ENCODE measurements around the gene TMEM141. TPM values are rescaled to one million over a fixed set of nuclear protein-coding genes. Genes with fewer than 3 reads are reported as not detected.
A peak's percentile ranks its signal among the peaks of the same experiment; 100 is the strongest.
"Not testable (repeated sequence)": the region's sequence is repeated elsewhere in the genome, so short reads cannot be mapped to it uniquely, and the experiment has no call there.

Gene TMEM141
- total and polyA plus RNA-seq, 2 experiments from 2014 or later: 200 to 238 TPM

DNA sequence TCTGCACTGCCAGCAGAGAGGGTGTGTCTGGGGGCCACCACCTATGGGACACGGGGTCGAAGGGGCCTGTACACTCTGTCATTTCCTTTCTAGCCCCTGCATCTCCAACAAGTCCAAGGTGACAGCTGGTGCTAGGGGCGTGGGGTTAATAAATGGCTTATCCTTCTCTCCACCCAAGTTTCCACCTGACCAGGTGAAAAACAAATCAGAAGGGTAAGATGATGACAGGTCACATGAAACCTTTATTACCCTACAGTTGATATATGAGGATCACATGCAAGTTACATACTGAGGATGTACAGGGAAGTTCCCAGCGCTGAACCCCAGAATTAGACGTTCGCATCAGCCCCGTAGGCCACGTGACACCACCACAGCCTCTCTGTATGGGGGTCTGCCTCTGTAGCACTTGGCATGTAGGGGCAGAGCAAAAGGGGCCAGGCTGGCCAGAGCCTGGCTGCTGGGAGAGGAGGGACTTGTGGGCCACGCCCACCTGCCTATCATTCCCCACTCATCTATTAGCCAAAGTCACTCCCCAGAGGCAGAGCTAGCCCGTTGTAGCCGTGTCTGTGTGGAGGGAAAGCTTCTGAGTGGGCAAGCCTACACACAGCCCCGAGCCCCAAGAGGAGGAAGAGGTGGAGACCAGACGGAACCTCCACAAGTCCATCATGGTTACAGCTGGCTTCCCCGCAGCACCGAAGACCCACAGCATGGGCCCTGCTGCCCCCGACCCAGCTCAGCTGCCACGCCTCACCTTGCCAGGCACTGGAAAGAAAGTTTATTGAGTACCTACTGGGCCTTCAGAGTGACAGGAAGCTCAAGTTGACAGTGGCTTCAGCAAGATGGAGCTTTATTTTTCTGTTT is 2.2 kb downstream of the TMEM141 start:
- H3K27ac ChIP-seq: peak overlapping the region; percentile 99
- peak; percentile 21 to 65 for DNase-seq (ENCODE audit: low read depth in 1 of 2, low spot score in 1 of 2)
- H3K4me3 ChIP-seq: no peak overlapping the region
- no peaks in the 10 kb centered on the region for H3K9me3 ChIP-seq (ENCODE audit: low read depth)
- no peaks in the 10 kb centered on the region for H3K27me3 ChIP-seq
- H3K36me3 ChIP-seq: no peaks in the 10 kb centered on the region
- peaks cover 60% of the 10 kb centered on the region for H3K4me1 ChIP-seq (ENCODE audit: low read depth)
- TF ChIP-seq, protein P1, sequence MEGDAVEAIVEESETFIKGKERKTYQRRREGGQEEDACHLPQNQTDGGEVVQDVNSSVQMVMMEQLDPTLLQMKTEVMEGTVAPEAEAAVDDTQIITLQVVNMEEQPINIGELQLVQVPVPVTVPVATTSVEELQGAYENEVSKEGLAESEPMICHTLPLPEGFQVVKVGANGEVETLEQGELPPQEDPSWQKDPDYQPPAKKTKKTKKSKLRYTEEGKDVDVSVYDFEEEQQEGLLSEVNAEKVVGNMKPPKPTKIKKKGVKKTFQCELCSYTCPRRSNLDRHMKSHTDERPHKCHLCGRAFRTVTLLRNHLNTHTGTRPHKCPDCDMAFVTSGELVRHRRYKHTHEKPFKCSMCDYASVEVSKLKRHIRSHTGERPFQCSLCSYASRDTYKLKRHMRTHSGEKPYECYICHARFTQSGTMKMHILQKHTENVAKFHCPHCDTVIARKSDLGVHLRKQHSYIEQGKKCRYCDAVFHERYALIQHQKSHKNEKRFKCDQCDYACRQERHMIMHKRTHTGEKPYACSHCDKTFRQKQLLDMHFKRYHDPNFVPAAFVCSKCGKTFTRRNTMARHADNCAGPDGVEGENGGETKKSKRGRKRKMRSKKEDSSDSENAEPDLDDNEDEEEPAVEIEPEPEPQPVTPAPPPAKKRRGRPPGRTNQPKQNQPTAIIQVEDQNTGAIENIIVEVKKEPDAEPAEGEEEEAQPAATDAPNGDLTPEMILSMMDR (IDR thresholded peaks at IDR 0.05; ENCODE audit: low read depth, low read length): no peak

DNA sequence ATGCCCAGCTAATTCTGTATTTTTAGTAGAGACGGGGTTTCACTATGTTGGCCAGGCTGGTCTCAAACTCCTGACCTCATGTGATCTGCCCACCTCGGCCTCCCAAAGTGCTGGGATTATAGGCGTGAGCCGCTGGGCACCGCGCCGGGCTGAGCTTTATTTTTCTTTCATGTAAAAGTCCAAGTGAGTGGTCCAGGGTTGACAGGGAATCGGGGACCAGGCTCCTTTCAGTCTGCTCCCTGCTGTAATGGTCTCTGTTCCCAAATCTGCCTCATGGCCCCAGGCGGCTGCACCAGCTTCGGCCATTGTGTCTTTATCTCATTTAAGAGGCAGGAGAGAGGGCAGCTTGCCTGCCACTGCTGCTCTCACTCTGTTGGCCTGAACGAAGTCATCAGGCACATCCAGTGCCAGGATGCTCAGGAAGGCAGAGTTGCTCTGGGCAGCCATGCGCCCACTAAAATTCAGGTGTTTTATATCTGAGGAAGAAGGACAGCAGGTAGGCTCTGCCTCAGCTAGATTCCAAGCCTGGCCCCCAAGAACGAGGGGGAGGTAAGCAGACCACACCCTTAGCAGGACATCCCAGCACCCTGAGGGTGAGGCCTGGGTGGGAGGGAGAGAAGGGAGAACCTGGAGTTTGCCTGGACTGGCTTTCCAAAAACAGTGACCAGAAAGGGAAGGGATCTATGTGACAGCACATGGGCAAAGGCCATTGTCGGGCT is 3.3 kb downstream of the TMEM141 start:
- Histone ChIP-seq H3K4me3 (no peak overlapping the region), H3K27me3 (no peaks in the 10 kb centered on the region), H3K4me1 (ENCODE audit: low read depth) (peaks cover 59% of the 10 kb centered on the region), H3K36me3 (no peaks in the 10 kb centered on the region), H3K27ac (peak overlapping the region; percentile 99), H3K9me3 (ENCODE audit: low read depth) (no peaks in the 10 kb centered on the region)
- TF ChIP-seq, protein P1 (IDR thresholded peaks at IDR 0.05; ENCODE audit: low read depth, low read length): no peak
- DNase-seq (ENCODE audit: low read depth in 1 of 2, low spot score in 1 of 2): no peak

- H3K27ac ChIP-seq: peak overlapping the region; percentile 99
- peaks cover 55% of the 10 kb centered on the region for H3K4me1 ChIP-seq (ENCODE audit: low read depth)
- TF ChIP-seq, protein P1 (IDR thresholded peaks at IDR 0.05; ENCODE audit: low read depth, low read length): no peak
Measured at GRCh38 chr9:136795000-136795348, 3.8 kb downstream of the TMEM141 start.

DNA sequence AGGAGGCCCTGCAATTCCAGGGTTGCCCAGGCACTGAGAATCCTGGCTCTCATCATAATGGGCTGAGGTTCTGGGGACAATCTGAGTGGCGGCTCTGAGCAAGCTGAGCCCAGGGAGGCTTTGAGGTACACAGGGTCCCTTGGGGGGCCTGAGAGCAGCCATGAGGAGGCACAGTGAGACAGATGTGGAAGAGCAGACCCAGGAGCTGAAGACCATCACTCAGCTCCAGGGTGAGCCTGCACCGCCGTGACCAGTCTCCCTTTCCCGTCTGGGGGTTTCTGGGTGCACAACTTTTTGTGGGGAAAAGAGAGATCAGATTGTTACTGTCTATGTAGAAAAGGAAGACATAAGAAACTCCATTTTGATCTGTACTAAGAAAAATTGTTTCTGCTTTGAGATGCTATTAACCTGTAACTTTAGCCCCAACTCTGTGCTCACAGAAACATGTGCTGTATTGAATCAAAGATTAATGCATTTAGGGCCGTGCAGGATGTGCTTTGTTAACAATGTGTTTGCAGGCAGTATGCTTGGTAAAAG is 5.2 kb downstream of the TMEM141 start, which contains the start of gene CCDC183:
Gene CCDC183, plus strand, starts transcription at position 101 of the 537 bp plus-strand sequence. Its CDS starts 60 bp downstream, at position 161.
- Histone ChIP-seq H3K9me3 (ENCODE audit: low read depth) (no peaks in the 10 kb centered on the region), H3K27ac (peak within 1 kb of the TSS; percentile 99), H3K4me1 (ENCODE audit: low read depth) (peaks cover 50% of the 10 kb centered on the region), H3K36me3 (no peaks in the 10 kb centered on the region), H3K4me3 (no peak within 1 kb of the TSS), H3K27me3 (no peaks in the 10 kb centered on the region)
- DNase-seq (ENCODE audit: low read depth in 1 of 2, low spot score in 1 of 2): no peak
- TF ChIP-seq, protein P1 (IDR thresholded peaks at IDR 0.05; ENCODE audit: low read depth, low read length): no peak

More at GRCh38 chr9:136795000-136795348, 3.8 kb downstream of the TMEM141 start:
- no peak for DNase-seq (ENCODE audit: low read depth in 1 of 2, low spot score in 1 of 2)
- Histone ChIP-seq H3K27me3 (no peaks in the 10 kb centered on the region), H3K36me3 (no peaks in the 10 kb centered on the region), H3K4me3 (no peak overlapping the region), H3K9me3 (ENCODE audit: low read depth) (no peaks in the 10 kb centered on the region)

GRCh38 chr9:136796775-136797347 is 5.7 kb downstream of the TMEM141 start:
- peak overlapping the region; percentile 99 for H3K27ac ChIP-seq

More at GRCh38 chr9:136796775-136797347, 5.7 kb downstream of the TMEM141 start:
- H3K4me1 ChIP-seq (ENCODE audit: low read depth): peaks cover 53% of the 10 kb centered on the region
- H3K4me3 ChIP-seq; H3K36me3 ChIP-seq; H3K9me3 ChIP-seq (ENCODE audit: low read depth); H3K27me3 ChIP-seq: not testable (repeated sequence)
- peak; percentile 78 to 94 for DNase-seq (ENCODE audit: low read depth in 1 of 2, low spot score in 1 of 2)

All from cardiac muscle cell (in vitro differentiated cells and primary cell).